HCT116 (cell line): ENCODE results near the gene ZNF524.

Experiments
- CEBPB ChIP-seq: IDR thresholded peaks from 2 replicates; pipeline ENCODE4 v1.6.1; 2012; ENCODE audit warnings: low read depth
- EZH2 ChIP-seq: fragments of 200-600 bp; sonication (generic); IDR thresholded peaks from 2 replicates; pipeline ENCODE4 v1.6.1; 2017; ENCODE audit warnings: antibody characterized with exemption, mixed run types
- EZH2phosphoT487 ChIP-seq: fragments of 200-600 bp; IDR thresholded peaks from 2 replicates; pipeline ENCODE4 v1.6.1; 2018; ENCODE audit warnings: antibody characterized with exemption, borderline replicate concordance
- POLR2A ChIP-seq: IDR thresholded peaks from 2 replicates; pipeline ENCODE4 v1.7.0; 2011; ENCODE audit warnings: borderline replicate concordance; ENCODE audit not compliant: insufficient read depth, insufficient read length; ENCODE audit errors: extremely low read depth
- POLR2AphosphoS5 ChIP-seq: IDR thresholded peaks from 2 replicates; pipeline ENCODE4 v1.6.1; 2011; ENCODE audit warnings: mild to moderate bottlenecking, low read depth, low read length, moderate library complexity
- SIN3A ChIP-seq: IDR thresholded peaks from 2 replicates; pipeline ENCODE4 v1.6.1; 2012; ENCODE audit warnings: low read depth
- TCF7L2 ChIP-seq: IDR thresholded peaks from 2 replicates; pipeline ENCODE4 v1.7.0; 2011; ENCODE audit warnings: borderline replicate concordance, inconsistent platforms; ENCODE audit not compliant: insufficient read depth, insufficient read length; ENCODE audit errors: extremely low read depth
- ZNF274 ChIP-seq: fragments of 200-500 bp; sonication (Bioruptor generic); IDR thresholded peaks from 2 replicates; pipeline ENCODE4 v1.6.1; 2014; ENCODE audit warnings: mild to moderate bottlenecking, low read depth, low read length, inconsistent platforms
- TF ChIP-seq, protein P1 (sequence below), 3 experiments: fragments of 200-600 bp in 1 of 3; sonication (generic) in 1 of 3; IDR thresholded peaks in 2 of 3; conservative IDR thresholded peaks in 1 of 3; 2 replicates each; pipeline ENCODE4 v1.5.1; 2012 to 2017; ENCODE audit warnings: low read depth in 2 of 3, low read length in 2 of 3, antibody characterized with exemption in 1 of 3, borderline replicate concordance in 1 of 3, control low read depth in 1 of 3, mild to moderate bottlenecking in 1 of 3, mixed read lengths in 1 of 3, mixed run types in 1 of 3, moderate library complexity in 1 of 3; ENCODE audit not compliant: insufficient read depth in 1 of 3

- TF ChIP-seq, protein P1, sequence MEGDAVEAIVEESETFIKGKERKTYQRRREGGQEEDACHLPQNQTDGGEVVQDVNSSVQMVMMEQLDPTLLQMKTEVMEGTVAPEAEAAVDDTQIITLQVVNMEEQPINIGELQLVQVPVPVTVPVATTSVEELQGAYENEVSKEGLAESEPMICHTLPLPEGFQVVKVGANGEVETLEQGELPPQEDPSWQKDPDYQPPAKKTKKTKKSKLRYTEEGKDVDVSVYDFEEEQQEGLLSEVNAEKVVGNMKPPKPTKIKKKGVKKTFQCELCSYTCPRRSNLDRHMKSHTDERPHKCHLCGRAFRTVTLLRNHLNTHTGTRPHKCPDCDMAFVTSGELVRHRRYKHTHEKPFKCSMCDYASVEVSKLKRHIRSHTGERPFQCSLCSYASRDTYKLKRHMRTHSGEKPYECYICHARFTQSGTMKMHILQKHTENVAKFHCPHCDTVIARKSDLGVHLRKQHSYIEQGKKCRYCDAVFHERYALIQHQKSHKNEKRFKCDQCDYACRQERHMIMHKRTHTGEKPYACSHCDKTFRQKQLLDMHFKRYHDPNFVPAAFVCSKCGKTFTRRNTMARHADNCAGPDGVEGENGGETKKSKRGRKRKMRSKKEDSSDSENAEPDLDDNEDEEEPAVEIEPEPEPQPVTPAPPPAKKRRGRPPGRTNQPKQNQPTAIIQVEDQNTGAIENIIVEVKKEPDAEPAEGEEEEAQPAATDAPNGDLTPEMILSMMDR (IDR thresholded peaks at IDR 0.05 in 2 of 3, conservative IDR thresholded peaks at IDR 0.05 in 1 of 3; ENCODE audit: borderline replicate concordance in 1 of 3, insufficient read depth in 1 of 3, low read depth in 2 of 3, low read length in 2 of 3), result no peak
- TF ChIP-seq POLR2A (no peak), EZH2 (no peak), TCF7L2 (no peak), SIN3A (no peak), POLR2AphosphoS5 (no peak), EZH2phosphoT487 (no peak), ZNF274 (no peak), CEBPB (no peak)
Observed at GRCh38 chr19:55603115-55603514, 3.0 kb downstream of the ZNF524 start.
